HepG2 (cell line): ENCODE data around the gene FGGY. TPM values are rescaled to one million over a fixed set of nuclear protein-coding genes. Genes with fewer than 3 reads are reported as not detected.

ENCODE experiments used
- ARNTL ChIP-seq: sonication (generic); formaldehyde crosslinking; IDR thresholded peaks from 2 replicates; pipeline ENCODE4 v1.4.0; 2020; ENCODE audit warnings: mild to moderate bottlenecking, missing genetic modification reagents
- DRAP1 ChIP-seq: IDR thresholded peaks from 2 replicates; pipeline ENCODE4 v1.6.1; 2016; ENCODE audit warnings: missing genetic modification reagents, missing compliant biosample characterization
- FOXK1 ChIP-seq: sonication (generic); formaldehyde crosslinking; IDR thresholded peaks from 2 replicates; pipeline ENCODE4 v1.4.0; 2020; ENCODE audit warnings: low read depth, missing genetic modification reagents, borderline replicate concordance
- HMGXB3 ChIP-seq: sonication (generic); formaldehyde crosslinking; IDR thresholded peaks from 2 replicates; pipeline ENCODE4 v1.4.0; 2020; ENCODE audit warnings: missing genetic modification reagents, borderline replicate concordance
- HOXD1 ChIP-seq: sonication (generic); formaldehyde crosslinking; IDR thresholded peaks from 2 replicates; pipeline ENCODE4 v1.5.0; 2020; ENCODE audit warnings: missing genetic modification reagents
- NFIB ChIP-seq: sonication (generic); formaldehyde crosslinking; IDR thresholded peaks from 2 replicates; pipeline ENCODE4 v1.9.0; 2021; ENCODE audit warnings: missing genetic modification reagents, mild to moderate bottlenecking, borderline replicate concordance
- RNF219 ChIP-seq: sonication (generic); formaldehyde crosslinking; IDR thresholded peaks from 2 replicates; pipeline ENCODE4 v1.5.0; 2020; ENCODE audit warnings: mild to moderate bottlenecking, missing genetic modification reagents
- SKI ChIP-seq: fragments of 450-650 bp; IDR thresholded peaks from one replicate; pipeline ENCODE4 v1.6.1; 2018; ENCODE audit warnings: mild to moderate bottlenecking; ENCODE audit not compliant: partially characterized antibody
- TAF15 ChIP-seq: fragments of 200-400 bp; formaldehyde crosslinking; IDR thresholded peaks from one replicate; pipeline ENCODE4 v1.6.1; 2018; ENCODE audit warnings: mild to moderate bottlenecking, low read depth, low read length; ENCODE audit not compliant: poor library complexity, severe bottlenecking
- TGIF2 ChIP-seq: IDR thresholded peaks from 2 replicates; pipeline ENCODE4 v1.6.1; 2016; ENCODE audit warnings: control low read depth, missing compliant biosample characterization
- ZNF124 ChIP-seq: sonication (generic); formaldehyde crosslinking; IDR thresholded peaks from 2 replicates; pipeline ENCODE4 v1.4.0; 2020; ENCODE audit warnings: missing genetic modification reagents
- ZNF263 ChIP-seq: sonication (generic); formaldehyde crosslinking; IDR thresholded peaks from 2 replicates; pipeline ENCODE4 v1.4.0; 2020; ENCODE audit warnings: missing genetic modification reagents
- ZNF609 ChIP-seq: sonication (generic); formaldehyde crosslinking; IDR thresholded peaks from 2 replicates; pipeline ENCODE4 v1.4.0; 2020; ENCODE audit warnings: mild to moderate bottlenecking, missing genetic modification reagents, borderline replicate concordance
- ZNF800 ChIP-seq: sonication (generic); formaldehyde crosslinking; IDR thresholded peaks from 2 replicates; pipeline ENCODE4 v1.4.0; 2020; ENCODE audit warnings: missing genetic modification reagents
- ZSCAN29 ChIP-seq: sonication (generic); formaldehyde crosslinking; conservative IDR thresholded peaks from 2 replicates; pipeline ENCODE4 v1.4.0; 2020; ENCODE audit warnings: mild to moderate bottlenecking, missing genetic modification reagents
- polyA plus RNA-seq, 8 experiments: library from polyadenylated mRNA; depleted of rRNA in 3 of 8; stranded (reverse) in 7 of 8; unstranded in 1 of 8; fragments of >200 nt; fragmentation: Illumina TruSeq in 4 of 8; extraction: Trizol in 4 of 8; gene quantifications; 2 replicates each; pipeline versions ENCODE4 v1.2.1 to v1.2.3, GENCODE V29; 2011 to 2016; ENCODE audit warnings: low read depth in 4 of 8, missing spikeins in 1 of 8, mixed read lengths in 1 of 8; ENCODE audit not compliant: insufficient read depth in 1 of 8
- total RNA-seq, 5 experiments: library from RNA; depleted of rRNA; stranded (reverse); fragments of >200 nt; fragmentation: Illumina TruSeq; extraction: Trizol; gene quantifications; 2 replicates each; pipeline ENCODE4 v1.2.3, GENCODE V29; 2016; ENCODE audit warnings: low read depth in 1 of 5

Gene FGGY
- total and polyA plus RNA-seq, 2 of the 13 experiments (the other 11 are each of a cell fraction or from before 2014, with no cell fraction given), result 15.7 to 27.5 TPM

- TF ChIP-seq DRAP1 (CRISPR knock-in tag) (no peak), ZNF124 (CRISPR knock-in tag) (no peak), FOXK1 (peak; percentile 51; the same call in 1 of the 2 replicates), NFIB (CRISPR knock-in tag) (no peak), ZNF609 (CRISPR knock-in tag) (peak; percentile 68), RNF219 (CRISPR knock-in tag) (no peak), HMGXB3 (CRISPR knock-in tag) (no peak), HOXD1 (CRISPR knock-in tag) (no peak), TGIF2 (no peak), SKI (peak; percentile 49), ZNF800 (CRISPR knock-in tag) (no peak), ZNF263 (no peak), TAF15 (no peak), ZSCAN29 (CRISPR knock-in tag) (0 out of 2 replicates have a peak, but pooled peaks have one; percentile 40), ARNTL (CRISPR knock-in tag) (no peak)
Observed at GRCh38 chr1:59522925-59523505, 226.1 kb downstream of the FGGY start (continued).
